HT1080 (cell line): ENCODE data around the gene FAM50A. TPM values are rescaled to one million over a fixed set of nuclear protein-coding genes. Genes with fewer than 3 reads are reported as not detected.

Source experiments
- DNase-seq: peaks from one replicate; pipeline ENCODE4 v3.0.0-alpha.2; 2015; ENCODE audit warnings: low read depth
- total RNA-seq: library from RNA; depleted of rRNA; stranded (reverse); fragments of >200 nt; shearing (Covaris generic); gene quantifications from 2 replicates; pipeline ENCODE4 v1.2.3, GENCODE V29; 2014

FAM50A gene
- total RNA-seq, 1 experiment from 2014 or later: 36.6 TPM

DNA sequence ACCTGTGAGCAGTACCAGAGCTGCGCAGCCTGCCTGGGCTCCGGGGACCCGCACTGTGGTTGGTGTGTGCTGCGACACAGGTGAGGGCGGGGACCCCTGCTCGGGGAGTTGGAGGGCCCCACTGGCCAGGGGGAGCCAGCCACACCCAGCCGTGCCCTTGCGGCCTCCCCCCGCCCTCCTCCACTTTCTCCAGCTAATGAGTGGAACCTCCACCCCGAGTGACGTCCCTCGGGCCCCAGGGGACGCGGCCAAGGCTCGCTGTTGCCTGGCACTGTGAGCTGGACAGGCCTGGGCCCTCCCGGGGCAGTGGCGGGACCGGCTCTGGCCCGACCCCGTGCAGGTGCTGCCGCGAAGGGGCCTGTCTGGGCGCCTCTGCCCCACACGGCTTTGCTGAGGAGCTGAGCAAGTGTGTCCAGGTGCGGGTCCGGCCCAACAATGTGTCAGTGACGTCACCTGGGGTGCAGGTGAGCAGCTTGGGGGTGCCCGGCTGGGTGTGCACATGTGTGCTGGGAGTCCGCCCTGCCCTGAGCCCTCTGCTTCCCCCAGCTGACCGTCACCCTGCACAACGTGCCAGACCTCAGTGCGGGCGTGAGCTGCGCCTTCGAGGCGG, 19.8 kb downstream of the FAM50A start:
- no peak for DNase-seq

DNA sequence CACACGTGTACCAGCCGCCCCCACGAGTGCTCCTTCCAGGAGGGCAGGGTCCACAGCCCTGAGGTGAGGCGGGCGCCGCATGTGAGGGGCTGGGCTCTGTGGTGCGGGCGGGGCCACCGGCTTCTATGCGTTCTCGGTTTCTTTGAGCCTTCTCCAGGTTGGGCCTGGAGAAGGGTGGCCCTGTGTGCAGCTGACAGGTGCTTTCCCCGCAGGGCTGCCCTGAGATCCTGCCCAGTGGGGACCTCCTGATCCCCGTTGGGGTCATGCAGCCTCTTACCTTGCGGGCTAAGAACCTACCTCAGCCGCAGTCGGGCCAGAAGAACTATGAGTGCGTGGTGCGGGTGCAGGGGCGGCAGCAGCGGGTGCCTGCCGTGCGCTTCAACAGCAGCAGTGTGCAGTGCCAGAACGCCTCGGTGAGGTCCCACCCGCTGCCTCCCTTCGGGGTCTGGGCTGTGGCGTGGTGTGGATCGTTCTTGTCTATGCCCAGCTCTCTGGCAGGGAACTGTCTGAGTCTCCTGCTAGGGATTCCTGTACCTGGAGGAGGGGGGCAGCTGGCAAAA, 20.9 kb downstream of the FAM50A start:
- no peak for DNase-seq

DNA sequence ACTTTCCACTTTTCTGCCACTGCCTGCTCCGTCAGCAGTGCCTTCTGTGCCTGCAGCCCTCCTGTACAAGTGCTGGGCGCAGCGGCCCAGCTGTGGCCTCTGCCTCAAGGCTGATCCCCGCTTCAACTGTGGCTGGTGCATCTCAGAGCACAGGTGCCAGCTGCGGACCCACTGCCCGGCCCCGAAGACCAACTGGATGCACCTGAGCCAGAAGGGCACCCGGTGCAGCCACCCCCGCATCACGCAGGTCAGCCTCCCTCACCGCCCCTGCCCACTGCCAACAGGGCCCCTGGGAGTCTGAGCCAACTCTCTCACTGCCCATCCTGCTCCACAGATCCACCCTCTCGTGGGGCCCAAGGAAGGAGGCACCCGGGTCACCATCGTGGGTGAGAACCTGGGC, 21.7 kb downstream of the FAM50A start:
- no peak for DNase-seq

DNA sequence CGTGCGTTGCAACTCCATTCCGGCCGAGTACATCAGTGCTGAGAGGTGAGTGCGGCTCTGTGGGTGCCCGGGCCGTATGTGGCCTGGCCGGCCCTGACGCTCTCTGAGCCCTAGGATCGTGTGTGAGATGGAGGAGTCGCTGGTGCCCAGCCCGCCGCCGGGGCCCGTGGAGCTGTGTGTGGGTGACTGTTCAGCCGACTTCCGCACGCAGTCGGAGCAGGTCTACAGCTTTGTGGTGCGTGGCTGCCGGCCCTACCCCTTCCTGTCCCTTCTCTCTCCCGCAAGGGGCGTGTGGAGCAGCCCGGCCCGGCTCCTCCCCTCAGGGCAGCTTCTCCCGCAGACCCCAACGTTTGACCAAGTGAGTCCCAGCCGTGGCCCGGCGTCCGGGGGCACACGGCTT, 22.1 kb downstream of the FAM50A start:
- DNase-seq: no peak

DNA sequence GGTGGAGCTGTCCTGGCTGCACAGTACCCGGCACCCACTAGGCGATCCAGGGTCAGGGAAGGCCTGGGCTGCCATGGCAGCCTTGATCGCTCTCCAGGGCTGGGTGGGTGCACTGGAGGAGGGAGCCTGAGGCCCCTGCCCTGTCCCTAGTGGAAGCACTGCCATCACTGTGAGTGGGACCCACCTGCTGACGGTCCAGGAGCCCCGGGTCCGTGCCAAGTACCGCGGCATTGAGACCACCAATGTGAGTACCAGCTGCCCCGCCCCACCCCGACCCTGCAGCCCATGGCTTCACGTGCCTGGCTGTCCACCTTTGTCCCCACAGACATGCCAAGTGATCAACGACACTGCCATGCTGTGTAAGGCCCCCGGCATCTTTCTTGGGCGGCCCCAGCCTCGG, 23.0 kb downstream of the FAM50A start:
- DNase-seq: no peak

DNA sequence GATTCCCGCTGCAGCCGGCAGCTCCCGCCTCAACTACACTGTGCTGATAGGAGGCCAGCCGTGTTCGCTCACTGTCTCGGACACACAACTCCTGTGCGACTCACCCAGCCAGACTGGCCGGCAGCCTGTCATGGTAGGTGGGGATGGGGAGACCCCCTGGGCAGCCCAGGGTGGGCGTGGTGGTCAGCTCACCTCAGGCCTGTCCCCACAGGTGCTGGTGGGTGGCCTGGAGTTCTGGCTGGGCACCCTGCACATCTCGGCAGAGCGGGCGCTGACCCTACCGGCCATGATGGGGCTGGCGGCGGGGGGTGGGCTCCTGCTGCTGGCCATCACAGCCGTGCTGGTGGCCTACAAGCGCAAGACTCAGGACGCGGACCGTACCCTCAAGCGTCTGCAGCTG, 23.6 kb downstream of the FAM50A start:
- DNase-seq: no peak

DNA sequence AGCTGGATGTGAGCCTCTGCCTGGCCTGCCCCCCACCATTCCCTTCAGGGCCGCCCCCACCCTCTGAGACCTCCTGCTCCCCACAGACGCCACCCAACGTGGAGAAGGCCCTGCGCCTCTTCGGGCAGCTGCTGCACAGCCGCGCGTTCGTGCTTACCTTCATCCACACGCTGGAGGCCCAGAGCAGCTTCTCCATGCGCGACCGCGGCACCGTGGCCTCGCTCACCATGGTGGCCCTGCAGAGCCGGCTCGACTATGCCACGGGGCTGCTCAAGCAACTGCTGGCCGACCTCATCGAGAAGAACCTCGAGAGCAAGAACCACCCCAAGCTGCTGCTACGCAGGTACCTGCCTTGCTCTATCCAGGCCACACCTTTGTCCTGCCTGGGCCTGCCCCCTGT, 24.3 kb downstream of the FAM50A start:
- DNase-seq: no peak

DNA sequence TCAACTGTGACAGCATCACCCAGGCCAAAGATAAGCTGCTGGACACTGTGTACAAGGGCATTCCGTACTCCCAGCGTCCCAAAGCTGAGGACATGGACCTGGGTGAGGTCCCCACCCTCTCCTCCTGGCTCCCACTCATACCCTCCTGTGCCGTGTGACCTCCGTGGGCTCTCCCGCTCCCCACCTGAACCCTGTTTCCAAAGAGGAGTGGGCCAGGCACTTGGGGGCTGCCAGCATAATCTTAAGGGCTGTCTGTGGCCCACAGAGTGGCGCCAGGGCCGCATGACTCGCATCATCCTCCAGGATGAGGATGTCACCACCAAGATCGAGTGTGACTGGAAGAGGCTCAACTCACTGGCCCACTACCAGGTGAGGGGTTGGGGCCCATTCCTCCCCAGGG, 25.2 kb downstream of the FAM50A start:
- DNase-seq: no peak

DNA sequence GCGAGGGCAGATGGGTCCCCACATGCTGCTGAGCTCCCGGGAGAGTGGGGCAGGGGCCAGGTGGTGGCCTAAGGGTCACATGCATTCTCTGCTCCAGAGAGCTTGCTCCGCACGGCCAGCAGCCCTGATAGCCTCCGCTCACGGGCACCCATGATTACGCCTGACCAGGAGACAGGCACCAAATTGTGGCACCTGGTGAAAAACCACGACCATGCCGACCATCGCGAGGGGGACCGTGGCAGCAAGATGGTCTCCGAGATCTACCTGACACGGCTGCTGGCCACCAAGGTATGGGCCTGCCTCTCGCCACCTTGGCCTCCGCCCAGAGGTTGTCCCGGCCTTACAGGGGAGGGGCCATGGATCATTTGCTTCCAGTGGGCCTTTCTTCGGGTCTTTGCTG, 25.9 kb downstream of the FAM50A start:
- no peak for DNase-seq

DNA sequence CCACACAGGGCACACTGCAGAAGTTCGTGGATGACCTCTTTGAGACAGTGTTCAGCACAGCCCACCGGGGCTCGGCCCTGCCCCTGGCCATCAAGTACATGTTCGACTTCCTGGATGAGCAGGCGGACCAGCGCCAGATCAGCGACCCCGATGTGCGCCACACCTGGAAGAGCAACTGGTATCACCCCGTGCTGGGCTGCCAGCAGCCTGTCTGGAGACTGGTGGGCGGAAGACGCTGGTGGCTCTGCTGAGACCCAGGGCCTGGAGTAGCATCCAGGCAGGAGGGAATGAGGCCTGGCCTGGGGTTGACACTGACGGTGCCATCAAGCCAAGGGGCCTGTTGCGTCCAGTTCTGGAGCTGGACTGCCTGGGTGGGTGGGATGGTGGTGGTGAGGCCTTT, 26.5 kb downstream of the FAM50A start:
- no peak for DNase-seq

DNA sequence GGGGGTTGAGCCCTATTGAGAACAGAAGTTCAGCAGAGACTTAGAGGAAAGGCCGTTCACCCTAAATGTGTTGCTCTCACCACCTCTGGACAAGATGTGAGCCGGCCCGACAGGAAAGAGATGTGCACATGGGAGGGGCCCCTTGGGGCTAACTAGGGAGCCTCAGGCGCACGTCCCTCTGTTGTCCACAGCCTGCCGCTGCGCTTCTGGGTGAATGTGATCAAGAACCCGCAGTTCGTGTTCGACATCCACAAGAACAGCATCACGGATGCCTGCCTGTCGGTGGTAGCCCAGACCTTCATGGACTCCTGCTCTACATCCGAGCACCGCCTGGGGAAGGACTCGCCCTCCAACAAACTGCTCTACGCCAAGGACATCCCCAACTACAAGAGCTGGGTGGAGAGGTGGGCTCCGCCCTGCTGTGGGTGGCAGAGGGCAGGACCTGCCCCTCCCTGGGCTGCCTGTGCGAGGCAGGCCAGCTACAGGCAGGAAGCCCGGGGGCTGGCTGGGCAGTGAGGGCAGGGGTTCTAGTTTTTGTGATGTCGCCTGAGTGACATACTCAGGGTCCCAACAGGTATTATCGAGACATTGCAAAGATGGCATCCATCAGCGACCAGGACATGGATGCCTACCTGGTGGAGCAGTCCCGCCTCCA, 27.1 kb downstream of the FAM50A start:
- DNase-seq: no peak

DNA sequence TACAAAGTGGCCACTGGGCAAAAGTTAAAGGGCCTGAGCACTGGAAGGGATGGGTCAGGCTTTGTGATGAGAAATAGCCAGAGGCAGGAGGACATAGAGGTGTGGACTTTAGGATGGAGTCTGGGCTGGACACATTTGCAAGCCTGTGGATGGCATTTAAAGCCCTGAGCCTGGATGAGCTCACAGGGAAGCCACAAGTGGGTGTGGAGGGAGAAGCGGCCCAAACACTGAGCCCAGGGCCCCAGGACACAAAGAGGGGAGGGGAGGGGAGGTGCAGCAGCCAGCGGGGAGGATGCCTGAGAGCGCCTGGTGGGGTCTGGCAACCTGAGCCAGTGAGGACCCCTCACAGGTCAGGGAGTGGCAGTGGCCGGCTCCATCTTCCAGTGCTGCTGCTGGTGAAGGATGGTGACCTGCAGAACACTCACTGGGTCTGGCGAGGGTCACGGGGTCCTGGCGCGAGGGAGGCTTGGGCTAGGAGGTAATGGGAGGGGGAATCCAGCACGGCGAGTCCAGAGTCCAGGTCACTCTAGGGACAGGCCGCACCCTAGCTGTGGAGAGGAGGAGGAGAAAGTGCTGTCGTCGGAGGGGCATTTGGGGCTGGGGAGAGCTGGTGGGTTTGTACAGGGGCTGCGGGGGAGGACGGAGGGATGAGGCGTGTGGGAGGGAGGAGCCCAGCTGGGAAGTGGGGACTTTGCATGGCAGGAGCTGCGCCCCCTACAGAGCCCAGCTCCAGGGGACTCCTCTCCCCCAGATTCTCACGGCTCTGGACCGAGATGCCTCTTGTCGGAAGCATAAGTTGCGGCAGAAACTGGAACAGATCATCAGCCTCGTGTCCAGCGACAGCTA, 28.1 kb downstream of the FAM50A start:
- no peak for DNase-seq

DNA sequence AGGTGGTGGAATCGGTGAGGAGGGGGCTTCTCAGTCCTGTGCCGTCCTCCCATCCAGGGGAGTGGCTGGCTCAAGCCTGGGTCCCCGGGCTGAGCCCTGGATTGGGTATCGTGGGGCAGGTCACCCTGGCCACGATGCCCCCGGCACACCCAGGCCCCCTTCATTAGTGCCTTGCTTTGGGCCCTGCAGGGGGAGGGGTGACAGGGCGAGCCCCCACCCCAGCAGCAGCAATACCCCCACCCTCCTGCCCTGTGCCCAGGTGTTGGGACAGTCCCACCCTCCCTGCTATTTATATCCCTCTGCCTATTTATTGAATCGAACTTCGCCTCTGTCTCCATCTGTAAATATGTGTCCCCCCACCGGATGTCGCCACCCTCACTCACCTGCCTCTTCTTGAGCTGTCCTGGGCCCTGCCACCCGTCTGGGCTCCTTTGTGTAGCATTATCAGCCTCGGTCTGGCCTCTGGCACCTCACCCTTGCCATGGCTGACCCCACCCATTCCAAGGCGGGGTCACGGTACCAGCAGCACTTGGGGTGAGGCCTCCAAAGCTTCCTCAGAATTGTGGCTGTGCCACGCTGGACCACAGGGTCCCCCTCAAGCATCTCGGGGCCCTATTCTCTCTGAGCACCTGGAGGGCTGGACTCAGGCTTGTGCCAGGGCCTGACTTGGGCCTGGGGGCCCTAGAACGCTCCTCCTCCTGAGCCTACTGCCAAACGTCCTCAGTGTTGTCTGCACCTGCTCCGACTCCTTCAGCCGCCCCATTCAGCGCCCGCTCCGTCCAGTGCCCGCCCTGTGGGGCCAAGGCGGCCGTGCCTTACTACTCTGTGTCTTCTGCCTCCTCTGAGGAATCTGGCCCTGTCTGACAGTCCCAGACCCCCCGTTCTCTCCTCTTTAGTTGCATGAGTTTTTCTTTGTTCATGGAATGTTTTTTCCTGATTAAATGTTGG, 29.0 kb downstream of the FAM50A start:
- no peak for DNase-seq

DNA sequence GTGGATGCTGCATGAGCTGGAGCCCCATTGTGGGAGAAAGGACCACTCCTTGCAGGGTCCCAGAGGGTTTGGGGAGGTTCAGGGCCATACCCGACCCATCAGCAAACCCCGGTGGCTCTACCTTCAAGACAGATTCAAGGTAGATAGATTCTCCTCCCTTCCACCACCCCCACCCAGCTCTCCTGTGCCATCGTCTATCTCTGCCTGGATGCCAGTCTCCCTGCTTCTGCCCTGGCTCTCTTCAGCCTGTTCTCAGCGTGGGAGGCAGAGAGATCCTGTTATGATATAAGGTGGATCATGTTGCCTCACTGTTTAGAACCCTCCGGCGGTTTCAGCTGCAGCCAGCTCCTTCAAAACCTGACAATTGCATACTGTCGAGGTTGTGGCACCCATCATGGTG, 29.7 kb downstream of the FAM50A start:
- DNase-seq: no peak

DNA sequence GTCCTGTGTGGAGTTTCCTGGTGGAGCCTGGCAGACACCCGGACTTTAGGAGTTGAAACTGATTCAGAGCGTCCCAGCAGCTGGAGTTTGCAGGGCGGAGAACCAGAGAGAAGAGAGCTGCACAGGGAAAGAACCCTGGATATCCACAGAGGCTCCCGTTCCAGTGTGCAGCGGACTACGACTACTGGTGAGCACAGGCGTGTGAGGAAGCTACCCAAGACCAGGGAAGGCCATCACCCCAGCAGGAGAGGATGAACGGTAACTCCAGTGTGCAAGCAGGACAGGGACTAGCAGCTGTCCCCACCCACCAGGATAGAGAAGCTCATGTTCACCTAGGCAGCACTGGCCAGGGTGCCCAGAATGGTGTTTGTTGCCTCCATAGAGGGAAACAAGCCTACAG, 32.9 kb downstream of the FAM50A start:
- DNase-seq: no peak

DNA sequence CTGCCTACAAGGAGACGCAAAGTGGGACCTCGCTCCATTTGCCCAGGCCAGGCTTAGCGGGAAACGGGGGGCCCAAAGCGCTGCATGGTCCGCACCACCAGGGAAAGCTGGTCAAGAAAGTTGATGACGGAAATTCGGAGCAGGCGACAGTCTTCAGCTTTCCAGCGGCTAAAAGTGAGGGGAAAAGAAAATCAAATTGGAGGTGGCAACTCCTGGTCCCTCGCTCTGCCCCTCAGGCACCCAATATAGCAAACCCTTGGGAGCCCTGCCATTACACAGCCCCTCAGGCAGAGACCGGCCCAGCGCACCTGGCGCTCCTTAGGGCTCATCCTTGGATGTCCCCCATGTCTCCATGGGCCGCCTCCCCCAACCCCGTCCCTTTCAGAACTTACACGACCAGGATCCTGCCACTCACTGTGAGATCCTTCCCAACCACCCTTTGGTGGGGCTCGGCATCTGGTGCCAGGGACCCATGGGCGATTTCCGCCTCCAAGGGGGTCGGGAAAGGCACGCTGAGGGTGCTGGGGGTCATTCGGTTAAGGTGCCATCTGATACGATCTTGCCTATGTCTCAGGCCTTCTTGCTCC, 34.0 kb downstream of the FAM50A start:
- DNase-seq: no peak

DNA sequence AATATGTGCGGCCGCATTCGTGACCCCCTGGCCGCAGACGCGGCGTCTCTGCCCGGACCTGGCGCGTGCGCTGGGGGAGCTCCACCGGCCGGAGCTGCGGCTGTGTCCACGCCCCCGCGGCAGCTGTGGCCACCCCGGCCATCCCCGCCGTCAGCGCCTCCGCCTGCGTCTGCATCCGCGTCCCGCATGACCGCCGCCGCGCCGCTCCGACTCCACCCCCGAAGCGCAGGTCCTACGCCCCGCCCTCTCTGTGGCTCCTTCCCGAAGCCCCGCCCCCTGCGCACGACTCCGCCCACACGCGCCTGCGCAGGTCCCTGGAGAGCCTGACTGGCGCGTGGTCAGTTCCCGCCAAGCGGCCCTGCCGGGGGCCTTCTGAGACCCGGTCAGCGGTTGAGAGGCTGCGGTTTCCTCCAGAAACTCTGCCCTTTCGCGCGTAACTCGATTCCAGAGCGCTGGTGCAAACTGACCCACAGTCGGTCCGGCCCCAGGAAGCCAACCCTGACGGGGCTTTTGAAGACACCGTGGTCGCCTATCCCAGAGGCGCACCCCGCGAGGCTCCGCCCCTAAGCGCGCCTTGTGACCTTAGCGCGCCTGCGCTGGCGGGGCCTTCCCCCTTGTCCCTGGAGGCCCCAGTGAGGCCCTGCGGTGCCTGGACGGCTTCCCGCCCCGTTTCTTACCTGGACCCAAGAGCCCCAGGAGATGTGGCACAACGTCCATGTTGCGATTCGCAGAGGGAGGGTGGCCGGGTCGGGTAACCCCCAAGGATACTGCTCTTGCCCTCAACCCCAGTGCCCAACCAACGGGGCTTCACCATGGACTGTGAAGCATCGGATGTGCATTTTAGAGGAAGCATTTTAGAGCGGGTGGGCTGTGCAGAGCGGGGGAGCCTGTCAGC, 35.0 kb downstream of the FAM50A start, which contains the start of gene LAGE3:
Gene LAGE3, minus strand, starts transcription at position 554 of the 895 bp plus-strand sequence. Its CDS starts 366 bp downstream, at position 188.
- DNase-seq: peak; percentile 77

DNA sequence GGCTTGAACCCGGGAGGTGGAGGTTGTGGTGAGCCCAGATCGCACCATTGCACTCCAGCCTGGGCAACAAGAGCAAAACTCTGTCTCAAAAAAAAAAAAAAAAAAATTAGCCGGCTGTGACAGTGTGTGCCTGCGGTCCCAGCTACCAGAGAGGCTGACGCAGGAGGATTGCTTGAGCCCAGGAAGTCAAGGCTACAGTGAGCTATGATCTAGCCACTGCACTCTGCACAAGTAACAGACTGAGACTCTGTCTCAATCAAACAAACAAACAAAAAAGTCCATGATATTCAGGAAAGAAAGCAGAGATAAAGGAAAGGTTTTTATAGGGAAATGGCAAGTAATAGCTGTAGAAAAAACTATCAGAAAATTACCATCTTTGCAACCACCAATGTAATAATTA, 37.3 kb downstream of the FAM50A start:
- no peak for DNase-seq

DNA sequence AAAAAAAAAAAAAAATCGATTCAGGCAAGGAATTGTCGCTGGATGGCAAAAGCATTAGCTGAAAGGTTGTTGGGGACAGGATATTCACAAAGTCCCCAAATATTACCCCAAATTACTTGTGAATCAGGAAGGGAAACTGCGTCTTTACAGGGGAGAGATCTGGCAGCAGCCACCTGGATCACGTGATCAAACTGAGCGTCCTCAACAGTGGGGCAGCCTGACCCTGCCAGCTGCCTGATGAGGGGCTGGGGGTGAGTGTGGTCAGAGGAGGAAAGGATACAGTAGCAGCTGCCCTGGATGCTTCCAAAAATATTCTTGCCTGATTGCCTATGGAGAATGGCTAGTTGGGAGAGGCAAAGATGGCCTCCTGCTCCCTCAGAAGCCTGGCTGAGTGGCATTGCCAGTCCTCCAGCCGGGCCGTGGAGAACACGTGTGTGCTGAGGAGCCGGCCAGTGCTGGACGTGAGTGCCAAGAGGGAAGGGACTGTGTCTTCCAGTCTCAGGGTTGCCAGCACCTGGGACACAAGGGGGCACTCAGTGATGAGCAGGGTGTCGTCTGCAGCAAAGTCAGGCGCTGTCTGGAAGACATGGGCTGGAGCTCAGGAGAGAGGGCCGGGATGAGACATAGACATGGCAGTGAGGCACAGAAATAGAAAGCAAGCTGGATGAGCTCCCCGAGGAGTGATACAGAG, 38.1 kb downstream of the FAM50A start:
- DNase-seq: no peak
